Stimulated activated CD8-positive, alpha-beta memory T cell treated with anti-CD3 and anti-CD28 coated beads, Interleukin-4, amount 100 ng/mL, for 1 hour (primary cell): ENCODE data around the gene OLFM1.
"Not testable (repeated sequence)": the region's sequence is repeated elsewhere in the genome, so short reads cannot be mapped to it uniquely, and the experiment has no call there.

Experiments
- DNase-seq, 2 donors: peaks; one replicate each; pipeline ENCODE4 v3.0.0-alpha.2; 2020; ENCODE audit warnings: low read depth in 2 of 2, low spot score in 1 of 2

Gene OLFM1

GRCh38 chr9:135150981-135151380, 63.5 kb downstream of the OLFM1 start:
- DNase-seq = no peak

DNA sequence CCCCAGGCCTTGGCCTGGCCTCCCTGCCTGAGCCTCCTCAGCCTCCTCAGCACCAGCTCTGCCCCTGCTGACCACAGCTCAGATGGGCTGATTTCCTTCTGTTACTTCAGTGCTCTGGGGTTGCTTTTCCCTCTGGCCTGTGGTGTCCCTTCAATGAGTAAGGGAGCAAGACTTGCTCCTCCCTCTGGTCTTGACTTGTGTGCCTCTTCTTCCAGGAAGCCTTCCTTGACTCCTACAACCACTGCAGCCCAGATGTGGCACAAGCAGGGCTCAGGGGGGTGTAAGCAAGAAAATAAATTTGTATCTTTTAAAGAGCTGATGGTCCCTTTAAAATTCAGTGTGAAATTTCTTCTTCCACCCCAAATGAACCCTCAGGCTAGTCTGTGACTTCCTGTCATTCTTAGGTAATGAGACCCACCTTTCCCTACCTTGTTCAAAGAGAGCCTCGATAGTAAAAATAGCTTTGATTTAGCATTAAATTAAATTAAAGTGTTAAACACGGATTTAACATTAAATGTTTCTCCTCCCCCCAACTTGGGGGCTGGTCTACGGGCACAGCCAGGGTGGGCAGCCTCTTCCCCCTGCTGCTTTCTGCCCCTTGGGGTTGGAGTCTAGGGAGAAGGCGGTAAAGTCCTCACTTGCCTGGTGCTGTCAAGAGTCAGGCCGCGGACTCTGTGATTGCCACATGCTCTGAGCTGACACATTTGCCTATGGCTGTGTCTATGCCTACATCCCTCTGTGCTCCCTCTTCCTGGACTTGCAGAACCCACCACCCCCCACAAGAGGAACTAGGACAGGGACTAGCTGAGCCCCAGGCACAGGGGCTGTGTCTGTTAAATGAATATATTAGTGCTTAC, 64.5 kb downstream of the OLFM1 start:
- DNase-seq = no peak

- no peak for DNase-seq
Measured at GRCh38 chr9:135152614-135153334, 65.3 kb downstream of the OLFM1 start.

GRCh38 chr9:135154050-135154615, 66.7 kb downstream of the OLFM1 start:
- no peak for DNase-seq

- no peak for DNase-seq
Measured at GRCh38 chr9:135155396-135155795, 67.9 kb downstream of the OLFM1 start.

- no peak for DNase-seq
Measured at GRCh38 chr9:135156525-135157510, 69.3 kb downstream of the OLFM1 start.

- DNase-seq = no peak
Measured at GRCh38 chr9:135157856-135158563, 70.5 kb downstream of the OLFM1 start.

DNA sequence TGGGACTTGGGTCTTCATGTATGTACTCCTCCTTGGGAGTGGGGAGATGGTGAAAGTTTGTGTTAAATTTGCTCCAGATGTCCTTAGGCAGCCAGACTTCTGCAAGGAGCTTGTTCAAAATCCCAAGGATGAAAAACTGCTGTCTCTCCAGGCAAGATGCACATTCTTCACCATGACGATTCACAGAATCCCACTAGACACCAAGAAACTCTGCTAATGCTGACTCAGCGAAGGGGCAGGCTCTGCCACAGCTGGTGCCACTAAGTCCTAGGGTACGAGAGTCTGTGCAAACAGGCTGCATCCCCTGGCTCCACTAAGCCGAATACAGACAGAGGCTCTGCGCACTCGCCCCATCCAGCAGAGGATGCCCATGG, 71.1 kb downstream of the OLFM1 start:
- DNase-seq = no peak

GRCh38 chr9:135159801-135160200, 72.3 kb downstream of the OLFM1 start:
- no peak for DNase-seq

GRCh38 chr9:135160862-135161261, 73.4 kb downstream of the OLFM1 start:
- DNase-seq = no peak

GRCh38 chr9:135162599-135162998, 75.1 kb downstream of the OLFM1 start:
- not testable (repeated sequence) for DNase-seq

DNA sequence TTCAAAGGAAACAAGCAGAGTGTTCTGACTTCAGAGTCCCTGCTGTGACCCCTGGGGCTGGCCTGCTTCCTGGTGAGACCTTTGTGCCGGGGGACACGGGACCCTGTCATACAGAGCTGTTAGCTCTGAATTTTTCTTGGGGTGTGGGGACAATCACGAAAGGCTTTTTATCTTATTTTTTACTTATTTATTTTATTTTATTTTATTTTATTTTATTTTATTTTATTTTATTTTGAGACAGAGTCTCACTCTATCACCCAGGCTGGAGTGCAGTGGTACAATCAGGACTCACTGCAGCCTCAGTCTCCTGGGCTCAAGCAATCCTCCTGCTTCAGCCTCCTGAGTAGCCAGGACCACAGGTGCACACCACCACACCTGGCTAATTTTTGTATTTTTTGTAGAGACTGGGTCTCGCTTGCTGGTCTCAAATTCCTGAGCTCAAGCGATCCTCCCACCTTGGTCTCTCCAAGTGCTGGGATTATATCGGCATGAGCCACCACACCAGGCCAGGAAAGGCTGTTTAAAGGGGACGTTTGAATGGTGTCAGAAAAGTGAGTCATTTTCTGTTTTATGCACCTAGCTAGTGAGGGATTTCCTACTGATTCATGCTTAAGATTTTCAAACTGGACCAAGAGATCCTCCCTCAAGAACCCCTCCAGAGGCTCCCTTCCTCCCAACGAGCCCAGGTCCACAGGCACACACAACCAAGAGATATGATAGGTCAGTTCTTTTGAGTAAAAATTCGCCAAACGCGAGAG, 75.7 kb downstream of the OLFM1 start:
- DNase-seq = no peak

GRCh38 chr9:135164036-135164435, 76.6 kb downstream of the OLFM1 start:
- DNase-seq = no peak

- DNase-seq = no peak
Measured at GRCh38 chr9:135165003-135165711, 77.7 kb downstream of the OLFM1 start.

GRCh38 chr9:135165756-135166519, 78.5 kb downstream of the OLFM1 start:
- no peak for DNase-seq

DNA sequence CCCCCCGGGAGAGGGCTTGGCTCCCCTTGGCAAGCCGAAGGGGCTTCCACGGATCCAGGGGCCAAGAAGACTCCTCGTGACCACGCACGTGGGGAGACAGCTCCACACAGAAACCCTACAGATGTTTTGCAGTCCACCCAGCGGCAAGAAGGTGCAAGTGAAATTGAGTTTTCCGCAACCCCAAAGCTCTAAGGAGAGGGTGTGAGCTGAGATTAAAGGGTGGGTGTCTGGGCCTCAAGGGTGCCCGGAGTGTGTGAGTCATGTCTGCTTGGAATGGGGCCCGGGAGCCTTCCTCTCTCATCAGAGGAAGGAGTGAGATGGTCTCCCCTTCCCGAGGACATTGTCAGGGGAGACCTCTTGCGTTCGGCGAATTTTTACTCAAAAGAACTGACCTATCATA, 79.1 kb downstream of the OLFM1 start:
- DNase-seq = no peak

- DNase-seq = no peak
Measured at GRCh38 chr9:135167356-135167755, 79.9 kb downstream of the OLFM1 start.
